T-helper 17 cell (primary cell): ENCODE data around the gene ABCC3. TPM values are rescaled to one million over a fixed set of nuclear protein-coding genes. Genes with fewer than 3 reads are reported as not detected.

ENCODE experiments used
- ATAC-seq: fragments of 150-1000 bp; cut with Tn5 transposase; 2 replicates; pipeline ENCODE4 v1.10.0; 2021; ENCODE audit warnings: mild to moderate bottlenecking, moderate library complexity
- DNase-seq, 3 donors: peaks; one replicate each; pipeline versions ENCODE4 v3.0.0 to v3.0.0-alpha.2; 2020 to 2021
- H3K9me3 ChIP-seq: one replicate; pipeline ENCODE4 v1.7.0; 2013; ENCODE audit warnings: low read length, mild to moderate bottlenecking; ENCODE audit not compliant: control insufficient read depth, poor library complexity, severe bottlenecking
- H3K27ac Mint-ChIP-seq: one replicate; pipeline ENCODE4 v1.8.0; 2022; ENCODE audit warnings: mild to moderate bottlenecking, moderate library complexity, mixed read lengths
- H3K27me3 Mint-ChIP-seq: one replicate; pipeline ENCODE4 v1.8.0; 2022; ENCODE audit warnings: mixed read lengths
- H3K36me3 Mint-ChIP-seq: one replicate; pipeline ENCODE4 v1.8.0; 2022; ENCODE audit warnings: low read depth, mixed read lengths
- H3K4me1 Mint-ChIP-seq: one replicate; pipeline ENCODE4 v1.8.0; 2022; ENCODE audit warnings: mild to moderate bottlenecking, mixed read lengths
- H3K4me3 Mint-ChIP-seq: one replicate; pipeline ENCODE4 v1.8.0; 2022; ENCODE audit warnings: mild to moderate bottlenecking, moderate library complexity, mixed read lengths
- total RNA-seq, 4 donors: library from RNA in 2 of 4; stranded (reverse) in 2 of 4; gene quantifications; one replicate each; pipeline ENCODE4 v1.2.3 and lab custom pipeline; 2022 to 2026

Gene ABCC3
- total RNA-seq, 2 donors from 2014 or later: 3.3 to 58.0 TPM

DNA sequence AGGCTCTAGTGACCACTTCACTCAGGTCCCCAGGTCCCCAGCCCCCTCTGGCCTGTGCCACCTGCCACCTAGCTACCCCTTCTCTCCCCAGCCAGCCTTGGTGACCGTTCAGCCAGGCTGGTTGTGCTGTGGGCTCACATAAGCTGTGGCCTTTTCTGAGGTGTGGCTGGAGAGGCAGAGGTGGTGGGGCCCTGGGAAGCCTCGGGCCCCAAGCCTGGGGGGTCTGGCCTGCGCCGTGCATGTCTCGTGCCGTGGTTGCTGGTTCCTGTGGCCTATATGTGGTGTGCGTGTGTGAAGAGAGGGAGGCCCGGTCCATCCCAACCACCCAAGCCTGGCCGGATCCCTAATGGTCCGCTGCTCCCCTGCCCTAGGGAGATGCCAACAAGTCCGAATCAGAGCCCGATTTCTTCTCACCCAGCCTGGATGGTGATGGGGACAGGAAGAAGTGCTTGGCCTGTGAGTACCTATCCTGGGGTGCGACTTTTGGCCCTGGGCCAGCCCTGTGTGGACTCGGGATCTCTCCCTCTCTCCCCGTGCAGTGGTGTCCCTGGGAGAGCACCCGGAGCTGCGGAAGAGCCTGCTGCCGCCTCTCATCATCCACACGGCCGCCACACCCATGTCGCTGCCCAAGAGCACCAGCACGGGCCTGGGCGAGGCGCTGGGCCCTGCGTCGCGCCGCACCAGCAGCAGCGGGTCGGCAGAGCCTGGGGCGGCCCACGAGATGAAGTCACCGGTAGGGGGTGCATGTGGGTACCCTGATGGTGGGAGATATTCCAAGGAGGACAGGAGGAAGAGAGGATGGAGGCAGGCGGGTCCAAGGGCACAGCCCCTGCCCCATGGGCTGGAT, 38.3 kb upstream of the ABCC3 start:
- peaks cover 4% of the 10 kb centered on the region for H3K4me1 Mint-ChIP-seq
- H3K27me3 Mint-ChIP-seq: peaks cover 19% of the 10 kb centered on the region
- ATAC-seq (no peak), DNase-seq (no peak)
- H3K9me3 ChIP-seq: no peaks in the 10 kb centered on the region
- no peak overlapping the region for H3K27ac Mint-ChIP-seq
- no peaks in the 10 kb centered on the region for H3K36me3 Mint-ChIP-seq
- H3K4me3 Mint-ChIP-seq: no peak overlapping the region

DNA sequence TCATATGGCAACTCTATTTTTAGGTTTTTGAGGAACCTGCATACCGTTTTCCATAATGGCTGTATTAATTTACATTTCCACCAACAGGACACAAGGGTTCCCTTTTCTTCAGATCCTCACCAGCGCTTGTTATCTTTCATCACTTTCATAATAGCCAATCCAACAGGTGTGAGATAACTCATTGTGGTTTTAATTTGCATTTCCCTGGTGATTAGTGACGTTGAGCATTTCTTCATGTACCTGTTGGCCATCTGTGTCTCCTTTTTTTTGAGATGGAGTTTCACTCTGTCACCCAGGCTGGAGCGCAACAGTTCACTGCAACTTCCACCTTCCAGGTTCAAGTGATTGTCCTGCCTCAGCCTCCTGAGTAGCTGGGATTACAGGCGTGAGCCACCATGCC, 36.2 kb upstream of the ABCC3 start:
- no peak for ATAC-seq
- H3K27ac Mint-ChIP-seq: no peak overlapping the region

DNA sequence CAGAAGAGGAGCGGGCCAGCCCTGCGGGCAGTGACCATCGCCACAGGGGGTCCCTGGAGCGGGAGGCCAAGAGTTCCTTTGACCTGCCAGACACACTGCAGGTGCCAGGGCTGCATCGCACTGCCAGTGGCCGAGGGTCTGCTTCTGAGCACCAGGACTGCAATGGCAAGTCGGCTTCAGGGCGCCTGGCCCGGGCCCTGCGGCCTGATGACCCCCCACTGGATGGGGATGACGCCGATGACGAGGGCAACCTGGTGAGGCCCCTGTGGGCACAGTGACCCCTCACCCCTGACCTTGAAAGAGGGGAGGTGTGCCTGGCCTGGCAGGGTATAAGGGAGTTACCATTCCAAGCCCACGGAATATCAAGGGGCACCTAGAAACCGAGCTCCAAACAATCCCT, 35.1 kb upstream of the ABCC3 start:
- H3K9me3 ChIP-seq: no peaks in the 10 kb centered on the region
- Mint-ChIP-seq H3K27ac (no peak overlapping the region), H3K4me1 (peaks cover 4% of the 10 kb centered on the region), H3K27me3 (peaks cover 36% of the 10 kb centered on the region), H3K4me3 (no peak overlapping the region), H3K36me3 (peaks cover 2% of the 10 kb centered on the region)
- DNase-seq: no peak
- ATAC-seq: no peak

More for the DNA sequence above, 36.2 kb upstream of the ABCC3 start:
- H3K9me3 ChIP-seq: no peaks in the 10 kb centered on the region
- Mint-ChIP-seq H3K36me3 (peaks cover 2% of the 10 kb centered on the region), H3K4me1 (peaks cover 4% of the 10 kb centered on the region), H3K27me3 (peaks cover 31% of the 10 kb centered on the region), H3K4me3 (no peak overlapping the region)
- DNase-seq: no peak

DNA sequence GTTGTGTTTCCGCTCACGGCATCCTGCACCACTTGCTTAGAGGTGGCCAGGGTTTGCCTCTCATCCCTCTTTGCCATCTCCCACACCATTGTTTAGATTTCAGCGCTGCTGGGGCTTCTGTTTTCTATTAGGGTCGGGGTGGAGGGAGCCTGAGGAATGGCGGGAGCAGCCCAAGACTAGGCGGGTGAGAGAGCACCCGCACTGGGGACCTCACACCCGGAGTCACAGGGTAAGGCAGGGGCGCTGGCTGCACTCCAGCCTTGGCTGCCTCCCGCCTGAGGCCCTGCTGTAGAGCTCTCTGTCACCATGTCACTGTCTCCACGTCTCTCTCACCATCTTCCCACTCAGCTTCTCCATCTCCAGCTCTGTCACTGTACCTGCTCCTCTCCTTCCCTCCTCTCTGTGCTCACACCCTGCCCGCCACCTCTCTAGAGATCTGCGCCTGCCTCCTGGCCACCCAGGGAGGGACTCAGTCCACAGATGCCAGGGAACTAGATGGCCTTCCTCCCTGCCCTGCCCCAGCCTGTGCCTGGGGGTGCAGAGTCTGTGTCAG, 32.8 kb upstream of the ABCC3 start:
- DNase-seq: no peak
- no peak overlapping the region for H3K4me3 Mint-ChIP-seq
- no peak for ATAC-seq
- no peaks in the 10 kb centered on the region for H3K9me3 ChIP-seq
- no peak overlapping the region for H3K27ac Mint-ChIP-seq
- peaks cover 4% of the 10 kb centered on the region for H3K4me1 Mint-ChIP-seq
- H3K27me3 Mint-ChIP-seq: peaks cover 51% of the 10 kb centered on the region
- peaks cover 4% of the 10 kb centered on the region for H3K36me3 Mint-ChIP-seq

DNA sequence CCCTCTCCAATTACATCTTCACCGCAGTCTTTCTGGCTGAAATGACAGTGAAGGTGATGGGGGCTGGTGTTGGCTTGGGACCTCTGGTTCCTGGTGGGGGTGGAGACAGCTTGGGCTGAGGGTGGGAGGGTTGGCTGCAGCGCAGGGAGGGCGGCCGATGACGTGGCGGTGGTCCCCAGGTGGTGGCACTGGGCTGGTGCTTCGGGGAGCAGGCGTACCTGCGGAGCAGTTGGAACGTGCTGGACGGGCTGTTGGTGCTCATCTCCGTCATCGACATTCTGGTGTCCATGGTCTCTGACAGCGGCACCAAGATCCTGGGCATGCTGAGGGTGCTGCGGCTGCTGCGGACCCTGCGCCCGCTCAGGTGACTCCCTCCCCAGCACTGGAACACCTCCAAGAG, 31.8 kb upstream of the ABCC3 start:
- H3K9me3 ChIP-seq: no peaks in the 10 kb centered on the region
- H3K27me3 Mint-ChIP-seq: peaks cover 55% of the 10 kb centered on the region
- H3K4me1 Mint-ChIP-seq: peaks cover 2% of the 10 kb centered on the region
- ATAC-seq: no peak
- no peak overlapping the region for H3K4me3 Mint-ChIP-seq
- DNase-seq: no peak
- peaks cover 4% of the 10 kb centered on the region for H3K36me3 Mint-ChIP-seq
- H3K27ac Mint-ChIP-seq: no peak overlapping the region

DNA sequence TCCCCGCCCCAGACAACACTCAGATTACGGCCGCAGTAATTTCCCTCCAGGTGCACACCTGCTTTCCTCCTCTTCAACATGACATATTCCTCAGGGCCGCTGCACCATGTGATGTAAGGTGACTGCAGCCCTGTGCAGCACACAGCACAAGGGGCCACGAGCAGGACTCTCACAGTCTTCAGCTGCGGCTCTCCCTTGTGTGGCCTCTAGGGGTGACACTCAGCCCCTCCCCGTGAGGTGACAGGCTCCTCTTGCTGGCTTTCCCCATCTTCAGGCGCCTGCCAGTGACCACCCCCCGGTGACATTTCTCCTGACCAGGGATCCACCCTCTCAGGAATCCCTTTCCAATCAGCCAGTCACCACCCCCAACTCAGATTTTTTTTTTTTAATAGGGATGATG, 31.3 kb upstream of the ABCC3 start:
- ATAC-seq: no peak
- no peak overlapping the region for H3K27ac Mint-ChIP-seq
- DNase-seq: no peak

DNA sequence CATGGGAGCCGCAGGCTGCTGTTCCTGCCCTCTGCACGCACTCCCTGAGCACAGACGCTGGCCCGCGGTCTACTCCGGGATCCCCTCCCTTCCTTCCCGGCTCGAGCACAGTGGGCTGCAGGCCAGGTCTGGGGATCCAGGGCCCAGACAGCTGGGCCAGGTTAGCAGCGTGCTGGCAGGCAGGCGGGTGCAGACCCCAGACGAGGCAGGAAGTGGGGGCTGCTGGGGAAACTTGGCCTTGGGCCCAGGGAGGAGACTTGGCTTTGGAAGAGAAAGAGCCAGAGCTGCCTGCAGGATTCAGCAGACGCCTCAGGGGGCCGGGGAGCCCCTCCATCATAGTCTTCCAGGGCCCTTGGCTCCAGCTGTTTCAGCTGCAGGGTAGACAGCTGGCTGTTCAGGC, 30.2 kb upstream of the ABCC3 start:
- Mint-ChIP-seq H3K4me1 (no peaks in the 10 kb centered on the region), H3K4me3 (no peak overlapping the region), H3K36me3 (peaks cover 4% of the 10 kb centered on the region), H3K27ac (no peak overlapping the region), H3K27me3 (peaks cover 58% of the 10 kb centered on the region)
- no peaks in the 10 kb centered on the region for H3K9me3 ChIP-seq
- DNase-seq (no peak), ATAC-seq (no peak)

More for the DNA sequence above, 31.3 kb upstream of the ABCC3 start:
- Mint-ChIP-seq H3K4me3 (no peak overlapping the region), H3K36me3 (peaks cover 4% of the 10 kb centered on the region), H3K4me1 (peaks cover 2% of the 10 kb centered on the region), H3K27me3 (peaks cover 52% of the 10 kb centered on the region)
- H3K9me3 ChIP-seq: no peaks in the 10 kb centered on the region

DNA sequence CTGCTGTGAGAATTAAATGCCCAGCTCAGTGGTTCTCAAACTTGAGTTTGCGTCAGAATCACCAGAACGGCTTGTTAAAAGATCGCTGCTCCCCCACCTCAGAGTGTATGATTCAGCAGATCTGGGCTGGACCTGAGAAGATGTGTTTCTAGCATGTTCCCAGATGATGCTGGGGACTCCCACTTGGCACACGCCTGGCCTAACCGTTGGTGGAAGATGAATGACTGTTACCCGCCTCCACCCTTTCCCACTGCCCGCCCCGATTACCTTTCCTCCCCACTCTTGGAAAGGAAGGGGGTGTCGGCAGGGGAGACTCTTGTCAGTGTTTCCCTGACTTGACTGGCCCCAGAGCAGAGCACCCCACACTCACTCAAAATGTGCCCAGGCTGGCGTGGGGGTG, 29.3 kb upstream of the ABCC3 start:
- H3K27me3 Mint-ChIP-seq: peaks cover 67% of the 10 kb centered on the region
- H3K36me3 Mint-ChIP-seq: peaks cover 6% of the 10 kb centered on the region
- no peak overlapping the region for H3K27ac Mint-ChIP-seq
- no peaks in the 10 kb centered on the region for H3K4me1 Mint-ChIP-seq
- H3K4me3 Mint-ChIP-seq: no peak overlapping the region
- no peaks in the 10 kb centered on the region for H3K9me3 ChIP-seq
- DNase-seq: no peak
- no peak for ATAC-seq

DNA sequence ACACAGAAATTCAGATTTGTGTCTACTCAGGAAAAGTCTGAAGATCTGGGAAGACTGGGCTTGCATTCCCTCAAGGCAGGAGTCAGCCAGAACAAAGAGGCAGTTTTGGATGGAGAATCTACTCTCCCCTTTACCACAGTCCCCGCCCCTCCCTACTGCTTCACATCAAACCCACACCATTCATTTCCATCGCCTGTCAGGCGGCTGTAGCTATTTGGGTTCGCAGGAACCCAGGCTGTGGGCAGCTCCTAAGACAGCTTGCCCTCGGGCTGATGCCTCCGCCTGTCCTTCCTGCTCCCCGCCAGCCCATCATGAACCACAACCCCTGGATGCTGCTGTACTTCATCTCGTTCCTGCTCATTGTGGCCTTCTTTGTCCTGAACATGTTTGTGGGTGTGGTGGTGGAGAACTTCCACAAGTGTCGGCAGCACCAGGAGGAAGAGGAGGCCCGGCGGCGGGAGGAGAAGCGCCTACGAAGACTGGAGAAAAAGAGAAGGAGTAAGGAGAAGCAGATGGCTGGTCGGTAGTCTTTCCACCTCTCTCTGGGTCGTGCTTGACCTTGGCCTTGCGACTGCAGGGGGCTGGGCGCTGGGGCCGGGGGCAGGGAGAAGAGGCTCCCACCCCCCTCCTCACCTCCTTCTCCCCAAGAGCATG, 27.0 kb upstream of the ABCC3 start:
- no peaks in the 10 kb centered on the region for H3K9me3 ChIP-seq
- ATAC-seq: no peak
- no peaks in the 10 kb centered on the region for H3K4me1 Mint-ChIP-seq
- no peak for DNase-seq
- peaks cover 68% of the 10 kb centered on the region for H3K27me3 Mint-ChIP-seq
- no peak overlapping the region for H3K4me3 Mint-ChIP-seq
- H3K36me3 Mint-ChIP-seq: peaks cover 4% of the 10 kb centered on the region
- no peak overlapping the region for H3K27ac Mint-ChIP-seq

DNA sequence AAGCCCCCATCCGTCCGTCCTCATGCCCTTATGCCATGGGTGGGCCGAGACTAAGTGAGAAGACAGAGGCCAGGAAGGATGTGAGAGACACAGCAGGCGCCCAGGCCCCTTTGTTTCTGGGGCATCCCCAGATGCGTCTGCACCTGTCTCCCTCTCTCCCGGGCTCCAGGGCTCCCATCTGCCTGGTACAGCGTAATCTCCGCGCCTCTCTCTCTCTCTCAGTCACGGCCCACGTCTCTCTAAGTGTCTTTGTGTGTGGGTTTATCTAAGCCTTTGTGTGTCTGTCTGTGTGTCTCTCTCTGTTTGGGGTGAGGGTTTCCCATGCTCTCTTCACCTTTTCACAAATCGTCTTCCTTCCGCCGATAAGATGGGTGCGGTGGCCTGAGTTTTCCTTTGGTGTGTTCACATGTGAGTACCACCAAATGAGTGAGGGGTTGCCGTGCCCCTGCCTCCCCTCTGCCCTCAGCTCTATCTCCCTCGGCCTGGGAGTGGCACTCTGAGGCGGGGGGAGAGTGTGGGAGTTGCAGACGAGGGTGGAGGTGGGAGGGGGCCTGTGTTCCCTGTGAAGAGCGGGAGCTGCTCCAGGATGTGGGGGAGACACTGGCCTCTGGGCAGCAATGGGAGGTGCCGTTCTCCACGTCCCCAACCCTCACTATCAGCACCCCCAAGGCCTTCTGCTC, 25.8 kb upstream of the ABCC3 start:
- no peaks in the 10 kb centered on the region for H3K9me3 ChIP-seq
- no peak overlapping the region for H3K4me3 Mint-ChIP-seq
- DNase-seq (no peak), ATAC-seq (no peak)
- peaks cover 65% of the 10 kb centered on the region for H3K27me3 Mint-ChIP-seq
- no peaks in the 10 kb centered on the region for H3K4me1 Mint-ChIP-seq
- H3K36me3 Mint-ChIP-seq: peaks cover 4% of the 10 kb centered on the region
- no peak overlapping the region for H3K27ac Mint-ChIP-seq

DNA sequence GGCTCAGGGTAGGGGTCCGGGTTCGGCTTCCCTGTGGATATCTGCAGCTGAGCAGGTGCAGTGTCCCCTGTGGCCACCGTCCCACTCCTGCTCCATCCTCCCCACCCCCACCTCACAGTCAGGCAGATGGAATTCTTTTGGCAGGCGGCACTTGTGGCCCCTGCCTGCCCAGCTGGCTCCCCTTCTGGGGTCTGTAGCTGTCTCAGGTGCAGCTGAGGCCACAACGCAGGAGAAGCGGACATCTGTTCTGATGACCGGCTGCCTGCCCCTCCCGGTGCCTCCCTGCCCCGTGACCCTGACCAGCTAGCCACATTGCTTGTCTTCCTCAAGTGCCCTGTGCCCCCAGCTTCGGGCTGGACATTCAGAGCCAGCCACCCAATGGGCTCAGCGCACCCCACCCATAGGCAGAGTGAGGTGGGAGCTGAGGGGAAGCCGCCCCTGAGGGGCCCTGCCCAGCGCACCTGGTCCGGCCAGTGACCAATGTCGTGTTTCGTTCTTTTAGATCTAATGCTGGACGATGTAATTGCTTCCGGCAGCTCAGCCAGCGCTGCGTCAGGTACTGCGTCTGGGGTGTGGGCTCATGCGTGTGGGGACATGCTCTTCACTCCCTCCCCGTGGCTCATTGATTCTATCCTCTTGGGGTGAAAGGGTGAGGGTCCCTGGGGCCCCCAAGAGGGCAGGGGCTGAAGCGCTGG, 25.2 kb upstream of the ABCC3 start:
- Mint-ChIP-seq H3K4me1 (peaks cover 6% of the 10 kb centered on the region), H3K27me3 (peaks cover 63% of the 10 kb centered on the region), H3K4me3 (no peak overlapping the region), H3K36me3 (peaks cover 4% of the 10 kb centered on the region), H3K27ac (no peak overlapping the region)
- no peaks in the 10 kb centered on the region for H3K9me3 ChIP-seq
- DNase-seq (no peak), ATAC-seq (no peak)

DNA sequence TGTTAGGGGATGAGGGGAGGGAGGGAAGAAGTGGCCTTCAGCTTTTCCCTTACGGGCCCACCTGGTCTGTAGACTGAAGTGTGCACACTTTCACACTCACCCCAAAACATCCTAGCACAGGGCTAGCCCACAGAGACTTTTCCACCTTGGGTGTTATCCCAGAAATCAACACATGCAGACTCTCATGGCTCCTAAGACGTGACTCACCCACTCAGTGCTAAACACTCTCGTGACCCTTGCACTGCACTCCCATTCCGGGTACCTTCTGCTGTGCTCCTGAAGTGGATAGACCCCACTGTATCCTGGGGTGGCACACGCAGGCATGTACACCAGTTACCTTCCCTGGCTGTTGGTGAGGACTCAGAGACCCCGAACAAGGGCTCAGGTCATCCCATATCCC, 23.0 kb upstream of the ABCC3 start:
- H3K9me3 ChIP-seq: no peaks in the 10 kb centered on the region
- DNase-seq (no peak), ATAC-seq (no peak)
- Mint-ChIP-seq H3K27ac (no peak overlapping the region), H3K27me3 (peaks cover 50% of the 10 kb centered on the region), H3K4me1 (peaks cover 7% of the 10 kb centered on the region), H3K36me3 (peaks cover 4% of the 10 kb centered on the region), H3K4me3 (no peak overlapping the region)

DNA sequence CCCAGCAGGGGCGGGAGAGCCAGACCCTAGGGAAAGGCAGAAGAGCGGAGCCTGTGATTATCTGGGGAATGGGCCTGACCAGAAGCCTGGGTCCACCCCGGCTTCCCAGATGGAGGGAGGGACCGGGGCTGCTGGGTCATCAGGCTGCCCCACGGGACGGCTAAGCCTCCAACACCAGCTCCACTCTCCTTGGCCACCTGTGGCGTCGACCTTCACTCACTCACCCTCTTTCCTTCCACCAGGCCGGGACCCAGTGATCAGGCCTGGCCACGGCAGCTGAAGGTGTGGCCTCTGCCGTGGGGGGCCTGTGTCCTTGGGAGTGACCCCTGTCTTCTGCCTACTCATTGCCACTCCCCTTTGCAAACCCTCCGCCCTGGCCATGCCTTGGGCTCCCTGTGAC, 22.4 kb upstream of the ABCC3 start:
- DNase-seq (no peak), ATAC-seq (no peak)
- peaks cover 44% of the 10 kb centered on the region for H3K27me3 Mint-ChIP-seq
- no peaks in the 10 kb centered on the region for H3K9me3 ChIP-seq
- H3K27ac Mint-ChIP-seq: no peak overlapping the region
- peaks cover 7% of the 10 kb centered on the region for H3K4me1 Mint-ChIP-seq
- H3K4me3 Mint-ChIP-seq: no peak overlapping the region
- H3K36me3 Mint-ChIP-seq: peaks cover 2% of the 10 kb centered on the region
